ENCODE measurements around the gene HAUS3. TPM values are rescaled to one million over a fixed set of nuclear protein-coding genes. Genes with fewer than 3 reads are reported as not detected.

Gene HAUS3
- total and polyA plus RNA-seq, 4 donors = 2.3 to 13.9 (median 5.3) TPM

GRCh38 chr4:2283199-2283711, 41.3 kb upstream of the HAUS3 start:
- TF ChIP-seq YY1 (IDR thresholded peaks at IDR 0.05) = no peak
- TF ChIP-seq, protein P1, sequence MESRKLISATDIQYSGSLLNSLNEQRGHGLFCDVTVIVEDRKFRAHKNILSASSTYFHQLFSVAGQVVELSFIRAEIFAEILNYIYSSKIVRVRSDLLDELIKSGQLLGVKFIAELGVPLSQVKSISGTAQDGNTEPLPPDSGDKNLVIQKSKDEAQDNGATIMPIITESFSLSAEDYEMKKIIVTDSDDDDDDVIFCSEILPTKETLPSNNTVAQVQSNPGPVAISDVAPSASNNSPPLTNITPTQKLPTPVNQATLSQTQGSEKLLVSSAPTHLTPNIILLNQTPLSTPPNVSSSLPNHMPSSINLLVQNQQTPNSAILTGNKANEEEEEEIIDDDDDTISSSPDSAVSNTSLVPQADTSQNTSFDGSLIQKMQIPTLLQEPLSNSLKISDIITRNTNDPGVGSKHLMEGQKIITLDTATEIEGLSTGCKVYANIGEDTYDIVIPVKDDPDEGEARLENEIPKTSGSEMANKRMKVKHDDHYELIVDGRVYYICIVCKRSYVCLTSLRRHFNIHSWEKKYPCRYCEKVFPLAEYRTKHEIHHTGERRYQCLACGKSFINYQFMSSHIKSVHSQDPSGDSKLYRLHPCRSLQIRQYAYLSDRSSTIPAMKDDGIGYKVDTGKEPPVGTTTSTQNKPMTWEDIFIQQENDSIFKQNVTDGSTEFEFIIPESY (IDR thresholded peaks at IDR 0.05) = no peak
- TF ChIP-seq JUND (IDR thresholded peaks at IDR 0.05) = no peak
- TF ChIP-seq REST (IDR thresholded peaks at IDR 0.05) = no peak
- TF ChIP-seq NR2F2 (IDR thresholded peaks at IDR 0.05) = no peak
- TF ChIP-seq TAF1 (conservative IDR thresholded peaks at IDR 0.05) = no peak
- TF ChIP-seq, protein P2, sequence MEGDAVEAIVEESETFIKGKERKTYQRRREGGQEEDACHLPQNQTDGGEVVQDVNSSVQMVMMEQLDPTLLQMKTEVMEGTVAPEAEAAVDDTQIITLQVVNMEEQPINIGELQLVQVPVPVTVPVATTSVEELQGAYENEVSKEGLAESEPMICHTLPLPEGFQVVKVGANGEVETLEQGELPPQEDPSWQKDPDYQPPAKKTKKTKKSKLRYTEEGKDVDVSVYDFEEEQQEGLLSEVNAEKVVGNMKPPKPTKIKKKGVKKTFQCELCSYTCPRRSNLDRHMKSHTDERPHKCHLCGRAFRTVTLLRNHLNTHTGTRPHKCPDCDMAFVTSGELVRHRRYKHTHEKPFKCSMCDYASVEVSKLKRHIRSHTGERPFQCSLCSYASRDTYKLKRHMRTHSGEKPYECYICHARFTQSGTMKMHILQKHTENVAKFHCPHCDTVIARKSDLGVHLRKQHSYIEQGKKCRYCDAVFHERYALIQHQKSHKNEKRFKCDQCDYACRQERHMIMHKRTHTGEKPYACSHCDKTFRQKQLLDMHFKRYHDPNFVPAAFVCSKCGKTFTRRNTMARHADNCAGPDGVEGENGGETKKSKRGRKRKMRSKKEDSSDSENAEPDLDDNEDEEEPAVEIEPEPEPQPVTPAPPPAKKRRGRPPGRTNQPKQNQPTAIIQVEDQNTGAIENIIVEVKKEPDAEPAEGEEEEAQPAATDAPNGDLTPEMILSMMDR (IDR thresholded peaks at IDR 0.05; ENCODE audit: low read depth, low read length, missing input control) = no peak
- TF ChIP-seq ATF3 (IDR thresholded peaks at IDR 0.05) = no peak
- TF ChIP-seq FOXA2 (IDR thresholded peaks at IDR 0.05) = no peak
- TF ChIP-seq RXRA (IDR thresholded peaks at IDR 0.05) = no peak
- TF ChIP-seq EGR1 (IDR thresholded peaks at IDR 0.05; ENCODE audit: low read depth in 2 of 2) = no peak
- Histone ChIP-seq H3K36me3 (ENCODE audit: control insufficient read depth in 4 of 4, insufficient read depth in 3 of 4, low read depth in 1 of 4, low read length in 3 of 4) (no peaks in the 10 kb centered on the region), H3K9me3 (ENCODE audit: control insufficient read depth in 4 of 4, low read length in 3 of 4) (no peaks in the 10 kb centered on the region), H3K4me1 (ENCODE audit: control insufficient read depth in 4 of 4, insufficient read depth in 4 of 4, low read length in 3 of 4) (no peaks in the 10 kb centered on the region), H3K4me3 (ENCODE audit: low read depth in 1 of 3, low read length in 3 of 3) (no peak overlapping the region), H3K27ac (ENCODE audit: low read depth in 1 of 2, low read length in 2 of 2) (no peak overlapping the region), H3K9ac (ENCODE audit: low read depth in 1 of 2, low read length in 2 of 2) (no peak overlapping the region), H3K27me3 (ENCODE audit: control insufficient read depth in 4 of 4, insufficient read depth in 4 of 4, low read length in 3 of 4) (no peaks in the 10 kb centered on the region)
- DNase-seq (ENCODE audit: low spot score) = no peak
- WGBS = 98% methylated on average over 3 of the region's 3 CpGs

DNA sequence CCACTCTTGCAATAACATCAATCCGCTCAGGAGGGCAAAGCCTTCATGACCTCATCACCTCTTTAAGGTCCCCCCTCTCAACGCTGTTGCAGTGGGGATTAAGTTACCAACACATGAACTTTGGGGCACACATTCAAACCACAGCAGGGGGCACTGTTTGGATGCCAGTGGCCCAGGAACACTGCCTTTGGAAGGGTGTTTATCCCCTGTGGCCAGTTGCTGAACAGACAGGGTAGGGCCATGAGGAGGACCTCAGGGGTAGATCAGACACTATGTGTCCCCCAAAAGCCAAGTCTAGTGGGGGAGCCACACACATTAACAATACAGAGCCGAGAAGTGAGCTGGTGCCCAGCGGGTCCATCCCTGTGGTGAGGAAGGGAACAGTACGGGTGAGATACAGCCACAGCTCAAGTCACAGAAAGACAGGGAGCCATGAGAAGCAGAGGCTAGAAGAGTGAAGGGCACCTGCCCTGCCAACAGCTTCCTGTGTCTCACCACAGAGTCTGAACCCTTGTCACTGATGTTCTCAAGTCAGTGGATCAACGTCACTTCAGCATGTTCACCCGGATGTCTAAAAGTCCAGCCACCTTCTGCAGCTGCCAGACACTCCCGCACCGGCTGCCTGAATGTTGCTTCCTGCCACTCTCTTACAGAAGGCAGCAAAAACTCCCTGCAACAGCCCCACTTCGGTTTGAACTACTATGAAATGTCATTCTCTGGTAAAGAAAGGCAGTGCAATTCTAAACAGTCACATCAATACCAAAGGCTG, 39.8 kb upstream of the HAUS3 start:
- Histone ChIP-seq H3K4me3 (ENCODE audit: low read depth in 1 of 3, low read length in 3 of 3) (no peak overlapping the region), H3K27ac (ENCODE audit: low read depth in 1 of 2, low read length in 2 of 2) (no peak overlapping the region), H3K9ac (ENCODE audit: low read depth in 1 of 2, low read length in 2 of 2) (no peak overlapping the region), H3K36me3 (ENCODE audit: control insufficient read depth in 4 of 4, insufficient read depth in 3 of 4, low read depth in 1 of 4, low read length in 3 of 4) (no peaks in the 10 kb centered on the region), H3K9me3 (ENCODE audit: control insufficient read depth in 4 of 4, low read length in 3 of 4) (no peaks in the 10 kb centered on the region), H3K4me1 (ENCODE audit: control insufficient read depth in 4 of 4, insufficient read depth in 4 of 4, low read length in 3 of 4) (no peaks in the 10 kb centered on the region), H3K27me3 (ENCODE audit: control insufficient read depth in 4 of 4, insufficient read depth in 4 of 4, low read length in 3 of 4) (no peaks in the 10 kb centered on the region)
- 80% methylated on average over 10 of the region's 10 CpGs for WGBS
- no peak for DNase-seq (ENCODE audit: low spot score)
- TF ChIP-seq RXRA (IDR thresholded peaks at IDR 0.05) (no peak), NR2F2 (IDR thresholded peaks at IDR 0.05) (no peak), RAD21 (IDR thresholded peaks at IDR 0.05) (peak in 1 of 2 donors; percentile 26)
- TF ChIP-seq, protein P1 (IDR thresholded peaks at IDR 0.05) = no peak

Measured in liver (tissue), 9 donors.